H1 (cell line): Measurements from ENCODE around the gene OSCP1. TPM values are rescaled to one million over a fixed set of nuclear protein-coding genes. Genes with fewer than 3 reads are reported as not detected.

ENCODE experiments used
- GTF2F1 ChIP-seq: IDR thresholded peaks from 2 replicates; pipeline ENCODE4 v1.6.1; 2012; ENCODE audit warnings: low read depth, low read length, improper control_type of control experiment, borderline replicate concordance
- SUZ12 ChIP-seq: fragments of 200-600 bp; sonication (generic); IDR thresholded peaks from 2 replicates; pipeline ENCODE4 v1.6.1; 2012; ENCODE audit warnings: mild to moderate bottlenecking, inconsistent platforms, low read length, moderate library complexity, mixed read lengths
- polyA plus RNA-seq, 7 experiments: library from polyadenylated mRNA; depleted of rRNA in 3 of 7; stranded (reverse) in 5 of 7; unstranded in 2 of 7; fragments of >200 nt in 5 of 7; fragments of 200-250 nt in 2 of 7; gene quantifications; 1 replicate in 5 of 7; 2 replicates in 1 of 7; 4 replicates in 1 of 7; pipeline versions ENCODE4 v1.2.1 to v1.2.3, GENCODE V29; 2011 to 2013; ENCODE audit warnings: missing spikeins in 2 of 7, mixed read lengths in 2 of 7
- total RNA-seq: library from RNA; stranded (reverse); fragmentation: NEBNext Ultra II Directional; extraction: Animal tissue kit (Norgen Biotek cat#: 25700); gene quantifications from 2 replicates; pipeline ENCODE4 v1.2.1, GENCODE V29; 2021

Gene OSCP1
- total and polyA plus RNA-seq, 2 of the 8 experiments (the other 6 are each of a cell fraction or from before 2014, with no cell fraction given): 1.8 to 3.3 TPM

DNA sequence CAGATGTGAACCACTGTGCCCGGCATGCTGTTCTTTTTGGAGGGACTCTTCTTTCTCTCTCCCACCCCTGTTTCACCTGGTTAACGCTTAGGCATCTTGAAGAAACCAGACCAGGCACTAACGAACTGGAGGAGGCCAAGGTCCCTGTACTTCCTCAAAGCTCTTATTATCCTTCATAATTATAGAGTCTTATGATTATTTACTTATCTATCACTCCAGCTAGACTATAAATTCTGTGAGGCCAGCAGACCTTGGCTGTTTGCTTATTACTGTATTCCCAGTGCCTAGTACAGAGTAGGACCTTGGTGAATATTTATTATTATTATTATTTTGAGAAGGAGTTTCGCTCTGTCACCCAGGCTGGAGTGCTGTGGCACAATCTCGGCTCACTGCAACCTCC, 26.7 kb upstream of the OSCP1 start (continued):
- TF ChIP-seq GTF2F1: no peak
- no peak for TF ChIP-seq SUZ12
